GM21526 (cell line): ENCODE results near the gene ADAMTS14.

Experiments
- ATAC-seq: cut with Tn5 transposase; IDR thresholded peaks from one replicate; pipeline ENCODE4 v1.9.1; 2021; ENCODE audit warnings: moderate library complexity; ENCODE audit not compliant: unreplicated experiment, low FRiP score

The ADAMTS14 gene

DNA sequence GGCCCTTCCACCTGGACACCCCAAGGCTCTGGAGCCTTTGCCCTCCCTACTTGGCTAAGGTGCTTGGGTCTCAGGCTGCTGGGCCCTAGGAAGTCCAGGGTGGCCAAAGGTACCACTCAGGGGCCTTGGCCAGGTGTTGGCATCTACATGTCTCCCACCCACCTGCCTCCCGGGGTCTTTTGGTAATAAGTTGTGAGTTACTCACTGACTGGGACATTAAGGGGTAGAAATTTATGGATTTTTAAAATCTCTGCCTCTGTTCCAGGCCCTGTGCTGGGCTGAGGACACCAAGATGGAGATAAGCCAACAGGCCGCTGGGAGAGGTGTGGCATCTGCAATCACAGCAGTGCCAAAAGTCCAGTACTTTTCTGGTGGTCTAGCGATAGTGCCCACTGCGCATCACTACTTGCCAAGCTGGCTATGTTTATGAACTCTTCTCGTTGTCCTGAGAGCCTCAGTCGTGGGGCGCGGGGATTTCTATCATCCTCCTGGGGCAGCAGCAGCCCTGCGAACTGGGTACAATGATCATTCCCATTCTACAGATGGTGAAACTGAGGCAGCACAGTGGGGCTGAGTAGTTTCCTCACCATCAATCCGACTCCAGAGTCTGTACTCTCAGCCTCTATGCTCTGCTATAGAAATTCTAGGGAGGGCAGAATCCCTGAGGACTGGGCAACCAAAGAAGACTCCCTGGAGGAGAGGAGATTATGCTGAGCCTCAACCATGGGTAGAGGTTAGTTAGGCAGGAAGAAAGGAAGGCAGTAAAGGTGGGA lies 76.7 kb downstream of the ADAMTS14 start:
- no peak for ATAC-seq

DNA sequence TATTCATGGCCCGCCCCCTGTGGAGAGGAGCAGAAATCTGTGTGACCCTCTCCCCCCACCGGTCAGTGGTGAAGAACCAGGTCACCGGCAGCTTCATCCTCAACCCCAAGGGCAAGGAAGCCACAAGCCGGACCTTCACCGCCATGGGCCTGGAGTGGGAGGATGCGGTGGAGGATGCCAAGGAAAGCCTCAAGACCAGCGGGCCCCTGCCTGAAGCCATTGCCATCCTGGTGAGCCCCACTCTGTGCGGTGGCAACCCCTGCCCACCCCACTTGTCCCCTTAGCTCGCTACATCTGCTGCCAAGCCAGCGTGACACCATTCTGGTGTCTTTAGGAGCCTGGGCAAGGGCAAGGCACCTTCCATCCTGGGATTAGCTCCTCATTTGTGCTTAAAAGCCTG lies 77.5 kb downstream of the ADAMTS14 start:
- no peak for ATAC-seq

DNA sequence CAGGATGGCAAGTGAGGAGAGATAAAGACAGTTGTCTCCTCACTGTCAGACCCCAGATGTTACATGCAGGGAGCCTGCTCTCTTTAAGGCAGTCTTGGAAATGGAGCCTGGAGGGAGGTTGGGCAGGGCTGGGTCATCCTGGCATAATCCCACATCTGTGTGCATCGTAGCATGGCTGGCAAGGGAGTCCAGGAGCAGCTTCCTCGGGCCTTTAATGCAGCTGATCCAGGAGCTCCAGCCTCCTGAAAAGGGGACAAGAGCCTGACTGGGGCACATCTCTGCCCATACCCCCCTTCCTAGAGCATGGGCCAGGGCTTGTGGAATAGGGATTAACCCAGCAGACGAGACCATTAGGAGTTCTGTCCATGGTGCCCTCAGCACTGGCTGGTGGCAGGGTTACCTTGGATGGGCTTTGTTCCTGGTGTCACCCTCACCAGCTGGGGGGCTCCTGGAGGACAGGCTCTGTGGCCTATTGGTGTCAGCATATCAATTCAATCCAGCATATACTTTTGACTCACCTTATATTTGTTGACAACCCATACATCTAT lies 77.9 kb downstream of the ADAMTS14 start:
- no peak for ATAC-seq

- no peak for ATAC-seq
Observed at GRCh38 chr10:70751356-70751755, 79.0 kb downstream of the ADAMTS14 start.

- ATAC-seq, result no peak
Observed at GRCh38 chr10:70751991-70752390, 79.7 kb downstream of the ADAMTS14 start.

GRCh38 chr10:70752571-70752970 lies 80.3 kb downstream of the ADAMTS14 start:
- no peak for ATAC-seq

- ATAC-seq, result no peak
Observed at GRCh38 chr10:70753026-70753663, 80.8 kb downstream of the ADAMTS14 start.

DNA sequence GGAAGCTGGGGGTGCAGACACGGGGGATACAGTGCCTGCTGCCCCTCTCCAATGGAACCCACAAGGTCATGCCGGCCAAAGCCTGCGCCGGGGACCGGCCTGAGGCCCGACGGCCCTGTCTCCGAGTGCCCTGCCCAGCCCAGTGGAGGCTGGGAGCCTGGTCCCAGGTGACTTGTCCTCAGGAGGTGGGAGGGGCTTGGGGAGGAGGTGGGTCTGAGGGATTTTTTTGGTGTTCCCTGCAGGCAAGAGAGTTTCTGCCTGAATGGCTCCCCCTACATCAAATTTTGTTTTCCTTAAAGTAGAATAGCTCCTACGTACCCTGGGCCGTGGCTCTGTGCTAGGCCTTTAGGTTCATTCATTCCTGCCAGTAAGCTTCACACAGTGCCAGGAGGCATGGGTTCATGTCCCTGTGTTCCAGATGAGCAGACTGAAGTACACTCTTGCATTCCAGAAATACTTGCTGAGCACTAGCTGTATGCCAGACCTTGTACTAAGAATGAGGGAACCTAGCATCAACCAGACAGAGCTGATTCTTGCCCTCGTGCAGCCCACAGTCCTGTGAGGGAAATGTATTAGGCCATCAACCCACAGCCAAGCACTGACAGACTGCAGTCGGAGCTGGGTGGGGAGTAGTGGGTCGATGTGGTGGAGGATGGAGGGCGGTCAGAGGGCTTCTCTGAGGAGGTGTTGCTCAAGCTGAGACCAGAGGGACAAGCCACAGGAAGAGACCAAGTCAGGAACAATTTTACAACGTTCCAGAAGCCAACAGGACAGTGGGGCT lies 81.7 kb downstream of the ADAMTS14 start:
- ATAC-seq, result no peak

- no peak for ATAC-seq
Observed at GRCh38 chr10:70756700-70757360, 84.5 kb downstream of the ADAMTS14 start.

DNA sequence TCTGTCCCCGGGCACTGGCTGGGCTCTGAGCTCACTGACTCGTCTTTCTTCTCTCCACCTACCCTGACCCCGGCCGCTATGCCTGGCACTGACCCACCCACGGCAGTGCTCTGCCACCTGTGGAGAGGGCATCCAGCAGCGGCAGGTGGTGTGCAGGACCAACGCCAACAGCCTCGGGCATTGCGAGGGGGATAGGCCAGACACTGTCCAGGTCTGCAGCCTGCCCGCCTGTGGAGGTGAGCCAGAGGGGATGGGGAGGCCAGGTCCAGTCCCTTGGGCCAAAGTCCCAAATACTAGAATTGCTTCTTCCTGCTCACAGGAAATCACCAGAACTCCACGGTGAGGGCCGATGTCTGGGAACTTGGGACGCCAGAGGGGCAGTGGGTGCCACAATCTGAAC lies 85.5 kb downstream of the ADAMTS14 start:
- no peak for ATAC-seq

- no peak for ATAC-seq
Observed at GRCh38 chr10:70758757-70759514, 86.6 kb downstream of the ADAMTS14 start.

- no peak for ATAC-seq
Observed at GRCh38 chr10:70759781-70760180, 87.5 kb downstream of the ADAMTS14 start.

DNA sequence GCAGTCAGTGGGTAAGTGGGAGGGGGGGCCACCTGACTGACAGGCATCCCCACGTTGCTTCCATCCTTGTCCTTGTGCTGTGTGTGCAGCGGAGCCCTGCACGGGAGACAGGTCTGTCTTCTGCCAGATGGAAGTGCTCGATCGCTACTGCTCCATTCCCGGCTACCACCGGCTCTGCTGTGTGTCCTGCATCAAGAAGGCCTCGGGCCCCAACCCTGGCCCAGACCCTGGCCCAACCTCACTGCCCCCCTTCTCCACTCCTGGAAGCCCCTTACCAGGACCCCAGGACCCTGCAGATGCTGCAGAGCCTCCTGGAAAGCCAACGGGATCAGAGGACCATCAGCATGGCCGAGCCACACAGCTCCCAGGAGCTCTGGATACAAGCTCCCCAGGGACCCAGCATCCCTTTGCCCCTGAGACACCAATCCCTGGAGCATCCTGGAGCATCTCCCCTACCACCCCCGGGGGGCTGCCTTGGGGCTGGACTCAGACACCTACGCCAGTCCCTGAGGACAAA lies 88.0 kb downstream of the ADAMTS14 start:
- no peak for ATAC-seq

DNA sequence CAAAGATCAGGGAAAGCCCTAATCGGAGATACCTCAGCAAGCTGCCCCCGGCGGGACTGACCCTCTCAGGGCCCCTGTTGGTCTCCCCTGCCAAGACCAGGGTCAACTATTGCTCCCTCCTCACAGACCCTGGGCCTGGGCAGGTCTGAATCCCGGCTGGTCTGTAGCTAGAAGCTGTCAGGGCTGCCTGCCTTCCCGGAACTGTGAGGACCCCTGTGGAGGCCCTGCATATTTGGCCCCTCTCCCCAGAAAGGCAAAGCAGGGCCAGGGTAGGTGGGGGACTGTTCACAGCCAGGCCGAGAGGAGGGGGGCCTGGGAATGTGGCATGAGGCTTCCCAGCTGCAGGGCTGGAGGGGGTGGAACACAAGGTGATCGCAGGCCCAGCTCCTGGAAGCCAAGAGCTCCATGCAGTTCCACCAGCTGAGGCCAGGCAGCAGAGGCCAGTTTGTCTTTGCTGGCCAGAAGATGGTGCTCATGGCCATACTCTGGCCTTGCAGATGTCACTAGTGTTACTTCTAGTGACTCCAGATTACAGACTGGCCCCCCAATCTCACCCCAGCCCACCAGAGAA lies 88.8 kb downstream of the ADAMTS14 start:
- no peak for ATAC-seq

GRCh38 chr10:70761727-70762350 lies 89.5 kb downstream of the ADAMTS14 start:
- ATAC-seq, result no peak

DNA sequence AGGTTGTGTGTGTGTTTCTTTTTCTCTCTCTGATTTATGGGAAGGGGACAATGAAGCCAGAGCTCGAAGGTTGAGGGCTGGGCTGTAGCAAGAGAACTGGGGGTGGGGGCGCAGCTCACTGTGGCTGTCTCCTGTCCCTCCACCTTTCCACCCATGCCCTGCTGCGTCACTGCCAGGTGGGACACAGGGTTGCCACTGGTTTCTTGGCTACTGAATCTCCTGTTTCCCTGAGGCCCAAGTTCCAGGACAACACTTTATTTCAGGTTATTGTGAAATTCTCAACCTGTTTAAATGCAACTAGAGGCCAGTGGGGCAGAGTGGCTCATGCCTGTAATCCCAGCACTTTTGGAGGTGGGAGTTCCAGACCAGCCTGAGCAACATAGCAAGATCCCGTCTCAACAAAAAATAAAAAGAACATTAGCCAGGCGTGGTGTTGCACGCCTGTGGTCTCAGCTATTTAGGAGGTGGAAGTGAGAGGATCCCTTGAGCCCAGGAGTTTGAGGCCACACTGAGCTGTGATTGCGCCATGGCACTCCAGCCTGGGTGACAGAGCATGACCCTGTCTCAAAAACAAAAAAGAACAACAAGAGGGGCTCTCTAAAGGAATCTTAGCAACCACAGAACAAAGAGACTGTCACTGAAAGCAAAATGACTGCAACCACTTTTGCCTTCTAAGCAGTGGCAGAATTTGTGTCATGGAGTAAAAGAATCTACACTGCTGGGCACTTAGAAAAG lies 90.3 kb downstream of the ADAMTS14 start:
- ATAC-seq, result no peak

DNA sequence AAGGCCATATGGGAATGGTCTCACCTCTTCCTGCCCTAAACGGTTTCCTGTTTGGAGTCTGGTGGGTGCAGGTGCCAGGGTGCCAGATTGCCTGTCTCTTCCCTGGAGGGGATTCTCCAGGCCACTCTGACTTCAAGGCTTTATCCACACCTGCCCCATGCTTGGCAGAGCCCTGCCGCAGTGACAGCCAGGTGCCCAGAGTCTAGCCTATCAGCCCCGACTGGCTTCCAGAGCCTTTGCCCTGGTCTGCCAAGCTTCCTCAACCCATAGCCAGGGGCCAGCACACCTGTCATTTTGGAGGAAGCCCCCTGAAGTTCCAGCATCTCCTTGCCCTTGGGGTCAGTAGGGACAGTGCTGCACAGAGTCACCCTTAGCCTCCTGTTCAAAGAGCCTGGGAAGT lies 91.3 kb downstream of the ADAMTS14 start:
- ATAC-seq, result no peak
